GM23338 (cell line): Measurements from ENCODE around the gene RPS2. TPM values are rescaled to one million over a fixed set of nuclear protein-coding genes. Genes with fewer than 3 reads are reported as not detected.

Experiments used
- ATAC-seq: fragments of 200-7000 bp; cut with Tn5 transposase; 3 replicates; pipeline ENCODE4 v1.9.1; 2020
- DNase-seq: peaks from one replicate; pipeline ENCODE4 v3.0.0-alpha.2; 2015; ENCODE audit warnings: low spot score
- H2AFZ ChIP-seq: fragments of 200-600 bp; sonication (generic); 2 replicates; pipeline ENCODE4 v1.8.0; 2016; ENCODE audit warnings: antibody characterized with exemption, mild to moderate bottlenecking, moderate library complexity
- H3F3A ChIP-seq: fragments of 200-600 bp; sonication (generic); replicated peaks from 2 replicates; pipeline ENCODE4 v1.8.0; 2017; ENCODE audit warnings: antibody characterized with exemption, mixed run types, low read depth
- H3K27ac ChIP-seq: fragments of 200-600 bp; sonication (generic); 2 replicates; pipeline ENCODE4 v1.6.1; 2016; ENCODE audit warnings: low read depth
- H3K27me3 ChIP-seq: fragments of 200-600 bp; sonication (generic); 2 replicates; pipeline ENCODE4 v1.8.0; 2016; ENCODE audit warnings: mild to moderate bottlenecking, mixed run types, moderate library complexity; ENCODE audit not compliant: insufficient read depth
- H3K36me3 ChIP-seq: fragments of 200-600 bp; sonication (generic); 2 replicates; pipeline ENCODE4 v1.8.0; 2016; ENCODE audit warnings: mild to moderate bottlenecking; ENCODE audit not compliant: insufficient read depth
- H3K4me1 ChIP-seq: fragments of 200-600 bp; sonication (generic); 2 replicates; pipeline ENCODE4 v1.8.0; 2016; ENCODE audit warnings: mild to moderate bottlenecking, moderate library complexity; ENCODE audit not compliant: insufficient read depth
- H3K4me2 ChIP-seq: fragments of 200-600 bp; sonication (generic); 2 replicates; pipeline ENCODE4 v1.7.1; 2017; ENCODE audit warnings: mixed run types
- H3K4me3 ChIP-seq: fragments of 200-600 bp; sonication (generic); 2 replicates; pipeline ENCODE4 v1.6.1; 2016; ENCODE audit warnings: mixed run types
- H3K79me2 ChIP-seq: fragments of 200-600 bp; sonication (generic); replicated peaks from 2 replicates; pipeline ENCODE4 v1.8.0; 2017; ENCODE audit warnings: mild to moderate bottlenecking; ENCODE audit not compliant: insufficient read depth
- H3K9me2 ChIP-seq: fragments of 200-600 bp; sonication (generic); 2 replicates; pipeline ENCODE4 v1.8.0; 2017; ENCODE audit not compliant: insufficient read depth
- H4K20me1 ChIP-seq: fragments of 200-600 bp; sonication (generic); replicated peaks from 2 replicates; pipeline ENCODE4 v1.8.0; 2017; ENCODE audit warnings: mild to moderate bottlenecking; ENCODE audit not compliant: insufficient read depth
- H3K27ac Mint-ChIP-seq: 2 replicates; pipeline ENCODE4 v1.8.0; 2020; ENCODE audit warnings: inconsistent platforms, mild to moderate bottlenecking, moderate library complexity, mixed read lengths
- H3K27me3 Mint-ChIP-seq: 3 replicates; pipeline ENCODE4 v1.8.0; 2022; ENCODE audit warnings: low read depth, mild to moderate bottlenecking, moderate library complexity, mixed read lengths, inconsistent platforms; ENCODE audit not compliant: insufficient read depth, poor library complexity
- H3K36me3 Mint-ChIP-seq: 3 replicates; pipeline ENCODE4 v1.8.0; 2021; ENCODE audit warnings: low read depth, mild to moderate bottlenecking, inconsistent platforms, moderate library complexity, mixed read lengths
- H3K4me1 Mint-ChIP-seq: 3 replicates; pipeline ENCODE4 v1.8.0; 2020; ENCODE audit warnings: mild to moderate bottlenecking, inconsistent platforms, mixed read lengths
- H3K4me3 Mint-ChIP-seq: 3 replicates; pipeline ENCODE4 v1.8.0; 2021; ENCODE audit warnings: moderate library complexity, mild to moderate bottlenecking, inconsistent platforms, mixed read lengths
- H3K9me3 Mint-ChIP-seq: 3 replicates; pipeline ENCODE4 v1.8.0; 2020; ENCODE audit warnings: moderate library complexity, mild to moderate bottlenecking, inconsistent platforms, mixed read lengths
- CREB1 ChIP-seq: fragments of 250-450 bp; sonication (Bioruptor Pico); IDR thresholded peaks from 2 replicates; pipeline ENCODE4 v1.5.0; 2020; ENCODE audit warnings: low read depth, mild to moderate bottlenecking, moderate library complexity
- EZH2 ChIP-seq: fragments of 200-600 bp; sonication (generic); IDR thresholded peaks from one replicate; pipeline ENCODE4 v1.8.0; 2017; ENCODE audit warnings: antibody characterized with exemption, mild to moderate bottlenecking, low read depth; ENCODE audit not compliant: unreplicated experiment
- EZH2phosphoT487 ChIP-seq: fragments of 200-600 bp; sonication (generic); IDR thresholded peaks from one replicate; pipeline ENCODE4 v1.8.1; 2018; ENCODE audit warnings: antibody characterized with exemption; ENCODE audit not compliant: unreplicated experiment
- JUNB ChIP-seq: IDR thresholded peaks from one replicate; pipeline ENCODE4 v1.6.1; 2016; ENCODE audit warnings: antibody characterized with exemption; ENCODE audit not compliant: unreplicated experiment
- NANOG ChIP-seq: IDR thresholded peaks from 2 replicates; pipeline ENCODE4 v1.6.1; 2016; ENCODE audit warnings: antibody characterized with exemption, borderline replicate concordance
- POLR2AphosphoS5 ChIP-seq: IDR thresholded peaks from 2 replicates; pipeline ENCODE4 v1.6.1; 2016; ENCODE audit warnings: antibody characterized with exemption, low read depth
- STAT1 ChIP-seq: IDR thresholded peaks from one replicate; pipeline ENCODE4 v1.6.1; 2016; ENCODE audit warnings: antibody characterized with exemption; ENCODE audit not compliant: unreplicated experiment
- ZNF114 ChIP-seq: fragments of 250-450 bp; sonication (Bioruptor Pico); IDR thresholded peaks from 2 replicates; pipeline ENCODE4 v1.5.0; 2020; ENCODE audit warnings: mild to moderate bottlenecking, moderate library complexity
- ZNF331 ChIP-seq: fragments of 250-450 bp; sonication (Bioruptor Pico); IDR thresholded peaks from 2 replicates; pipeline ENCODE4 v1.5.0; 2020; ENCODE audit warnings: low read depth, mild to moderate bottlenecking, moderate library complexity
- polyA plus RNA-seq: library from polyadenylated mRNA; unstranded; fragments of >200 nt; fragmentation: Nextera tagmentation; extraction: Ambion mirVana; gene quantifications from 2 replicates; pipeline ENCODE4 v1.2.1, GENCODE V29; 2016
- total RNA-seq: library from RNA; depleted of rRNA; stranded (reverse); fragments of >200 nt; shearing (Covaris generic); gene quantifications from 2 replicates; pipeline ENCODE4 v1.2.3, GENCODE V29; 2014
- TF ChIP-seq, protein P1 (sequence below): IDR thresholded peaks from one replicate; pipeline ENCODE4 v1.6.1; 2018; ENCODE audit warnings: antibody characterized with exemption; ENCODE audit not compliant: unreplicated experiment
- TF ChIP-seq, protein P2 (sequence below), 2 experiments: fragments of 200-600 bp in 1 of 2; sonication (generic) in 1 of 2; conservative IDR thresholded peaks; 2 replicates each; pipeline versions ENCODE4 v1.5.1 to v1.6.1; 2016 to 2017; ENCODE audit warnings: antibody characterized with exemption in 2 of 2, low read depth in 2 of 2, mild to moderate bottlenecking in 2 of 2, moderate library complexity in 1 of 2
- TF ChIP-seq, protein P3 (sequence below): fragments of 250-450 bp; sonication (Bioruptor Pico); IDR thresholded peaks from 2 replicates; pipeline ENCODE4 v1.5.0; 2020; ENCODE audit warnings: mild to moderate bottlenecking, moderate library complexity
- TF ChIP-seq, protein P4 (sequence below): IDR thresholded peaks from 2 replicates; pipeline ENCODE4 v1.6.1; 2016; ENCODE audit warnings: antibody characterized with exemption

The RPS2 gene
- total and polyA plus RNA-seq, 2 experiments from 2014 or later: 3,786 to 3,992 TPM

DNA sequence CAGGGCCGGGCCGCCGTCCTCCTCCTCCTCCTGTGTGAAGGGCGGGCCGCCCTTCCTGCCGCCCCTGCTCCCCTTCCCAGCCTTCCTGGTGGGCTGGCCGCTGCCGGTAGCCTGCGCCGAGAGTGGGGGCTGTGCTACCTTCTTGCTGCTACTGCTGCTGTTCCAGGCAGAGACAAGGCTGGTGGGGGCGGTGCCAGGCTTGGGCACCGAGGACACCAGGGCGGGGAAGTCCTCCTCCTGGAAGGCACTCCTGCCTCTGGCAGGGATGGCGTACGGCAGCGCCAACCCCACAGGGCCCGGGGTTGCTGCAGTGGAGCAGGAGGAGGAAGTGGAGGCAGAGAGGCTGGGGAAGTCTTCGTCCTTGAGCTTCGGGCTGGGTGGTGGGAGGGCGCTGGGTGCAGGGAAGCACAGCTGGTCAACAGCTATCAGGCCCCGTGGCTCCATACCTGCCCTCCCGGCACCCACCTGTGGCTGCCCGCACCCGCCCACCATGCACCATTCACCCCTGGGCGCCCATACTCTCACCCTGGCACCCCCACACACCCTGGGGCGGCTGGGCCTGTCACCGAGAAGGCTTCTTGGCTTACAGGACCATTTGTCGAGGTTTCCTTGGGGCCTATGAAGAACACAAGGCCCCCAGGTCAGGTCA, 35.4 kb upstream of the RPS2 start:
- H3K4me1 Mint-ChIP-seq: peaks cover 7% of the 10 kb centered on the region
- H3K9me3 Mint-ChIP-seq: no peaks in the 10 kb centered on the region
- no peak overlapping the region for H3K4me2 ChIP-seq
- peaks cover 24% of the 10 kb centered on the region; the same call in 1 of the 2 replicates for H3F3A ChIP-seq
- peaks cover 4% of the 10 kb centered on the region for H3K27me3 Mint-ChIP-seq
- no peaks in the 10 kb centered on the region for H3K9me2 ChIP-seq
- H4K20me1 ChIP-seq: peaks cover 7% of the 10 kb centered on the region
- no peaks in the 10 kb centered on the region; the same call in 1 of the 2 replicates for H3K36me3 ChIP-seq
- H3K79me2 ChIP-seq: peaks cover 6% of the 10 kb centered on the region; the same call in 1 of the 2 replicates
- ATAC-seq: no peak
- no peak overlapping the region for H3K4me3 ChIP-seq
- peaks cover 8% of the 10 kb centered on the region; the same call in 1 of the 2 replicates for H3K4me1 ChIP-seq
- no peak overlapping the region for H3K27ac ChIP-seq
- H3K36me3 Mint-ChIP-seq: peaks cover 31% of the 10 kb centered on the region
- H3K27me3 ChIP-seq: no peaks in the 10 kb centered on the region
- H3K27ac Mint-ChIP-seq: no peak overlapping the region
- no peak for DNase-seq
- no peak overlapping the region for H3K4me3 Mint-ChIP-seq
- H2AFZ ChIP-seq: no peak overlapping the region
- TF ChIP-seq, protein P1, sequence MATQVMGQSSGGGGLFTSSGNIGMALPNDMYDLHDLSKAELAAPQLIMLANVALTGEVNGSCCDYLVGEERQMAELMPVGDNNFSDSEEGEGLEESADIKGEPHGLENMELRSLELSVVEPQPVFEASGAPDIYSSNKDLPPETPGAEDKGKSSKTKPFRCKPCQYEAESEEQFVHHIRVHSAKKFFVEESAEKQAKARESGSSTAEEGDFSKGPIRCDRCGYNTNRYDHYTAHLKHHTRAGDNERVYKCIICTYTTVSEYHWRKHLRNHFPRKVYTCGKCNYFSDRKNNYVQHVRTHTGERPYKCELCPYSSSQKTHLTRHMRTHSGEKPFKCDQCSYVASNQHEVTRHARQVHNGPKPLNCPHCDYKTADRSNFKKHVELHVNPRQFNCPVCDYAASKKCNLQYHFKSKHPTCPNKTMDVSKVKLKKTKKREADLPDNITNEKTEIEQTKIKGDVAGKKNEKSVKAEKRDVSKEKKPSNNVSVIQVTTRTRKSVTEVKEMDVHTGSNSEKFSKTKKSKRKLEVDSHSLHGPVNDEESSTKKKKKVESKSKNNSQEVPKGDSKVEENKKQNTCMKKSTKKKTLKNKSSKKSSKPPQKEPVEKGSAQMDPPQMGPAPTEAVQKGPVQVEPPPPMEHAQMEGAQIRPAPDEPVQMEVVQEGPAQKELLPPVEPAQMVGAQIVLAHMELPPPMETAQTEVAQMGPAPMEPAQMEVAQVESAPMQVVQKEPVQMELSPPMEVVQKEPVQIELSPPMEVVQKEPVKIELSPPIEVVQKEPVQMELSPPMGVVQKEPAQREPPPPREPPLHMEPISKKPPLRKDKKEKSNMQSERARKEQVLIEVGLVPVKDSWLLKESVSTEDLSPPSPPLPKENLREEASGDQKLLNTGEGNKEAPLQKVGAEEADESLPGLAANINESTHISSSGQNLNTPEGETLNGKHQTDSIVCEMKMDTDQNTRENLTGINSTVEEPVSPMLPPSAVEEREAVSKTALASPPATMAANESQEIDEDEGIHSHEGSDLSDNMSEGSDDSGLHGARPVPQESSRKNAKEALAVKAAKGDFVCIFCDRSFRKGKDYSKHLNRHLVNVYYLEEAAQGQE: no peak
- TF ChIP-seq JUNB (no peak), ZNF331 (no peak), POLR2AphosphoS5 (no peak), NANOG (no peak), EZH2 (no peak), CREB1 (CRISPR knock-in tag) (no peak), STAT1 (no peak), ZNF114 (CRISPR knock-in tag) (no peak), EZH2phosphoT487 (no peak)
- TF ChIP-seq, protein P2, sequence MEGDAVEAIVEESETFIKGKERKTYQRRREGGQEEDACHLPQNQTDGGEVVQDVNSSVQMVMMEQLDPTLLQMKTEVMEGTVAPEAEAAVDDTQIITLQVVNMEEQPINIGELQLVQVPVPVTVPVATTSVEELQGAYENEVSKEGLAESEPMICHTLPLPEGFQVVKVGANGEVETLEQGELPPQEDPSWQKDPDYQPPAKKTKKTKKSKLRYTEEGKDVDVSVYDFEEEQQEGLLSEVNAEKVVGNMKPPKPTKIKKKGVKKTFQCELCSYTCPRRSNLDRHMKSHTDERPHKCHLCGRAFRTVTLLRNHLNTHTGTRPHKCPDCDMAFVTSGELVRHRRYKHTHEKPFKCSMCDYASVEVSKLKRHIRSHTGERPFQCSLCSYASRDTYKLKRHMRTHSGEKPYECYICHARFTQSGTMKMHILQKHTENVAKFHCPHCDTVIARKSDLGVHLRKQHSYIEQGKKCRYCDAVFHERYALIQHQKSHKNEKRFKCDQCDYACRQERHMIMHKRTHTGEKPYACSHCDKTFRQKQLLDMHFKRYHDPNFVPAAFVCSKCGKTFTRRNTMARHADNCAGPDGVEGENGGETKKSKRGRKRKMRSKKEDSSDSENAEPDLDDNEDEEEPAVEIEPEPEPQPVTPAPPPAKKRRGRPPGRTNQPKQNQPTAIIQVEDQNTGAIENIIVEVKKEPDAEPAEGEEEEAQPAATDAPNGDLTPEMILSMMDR (conservative IDR thresholded peaks at IDR 0.05; ENCODE audit: low read depth in 2 of 2): no peak
- TF ChIP-seq, protein P3, sequence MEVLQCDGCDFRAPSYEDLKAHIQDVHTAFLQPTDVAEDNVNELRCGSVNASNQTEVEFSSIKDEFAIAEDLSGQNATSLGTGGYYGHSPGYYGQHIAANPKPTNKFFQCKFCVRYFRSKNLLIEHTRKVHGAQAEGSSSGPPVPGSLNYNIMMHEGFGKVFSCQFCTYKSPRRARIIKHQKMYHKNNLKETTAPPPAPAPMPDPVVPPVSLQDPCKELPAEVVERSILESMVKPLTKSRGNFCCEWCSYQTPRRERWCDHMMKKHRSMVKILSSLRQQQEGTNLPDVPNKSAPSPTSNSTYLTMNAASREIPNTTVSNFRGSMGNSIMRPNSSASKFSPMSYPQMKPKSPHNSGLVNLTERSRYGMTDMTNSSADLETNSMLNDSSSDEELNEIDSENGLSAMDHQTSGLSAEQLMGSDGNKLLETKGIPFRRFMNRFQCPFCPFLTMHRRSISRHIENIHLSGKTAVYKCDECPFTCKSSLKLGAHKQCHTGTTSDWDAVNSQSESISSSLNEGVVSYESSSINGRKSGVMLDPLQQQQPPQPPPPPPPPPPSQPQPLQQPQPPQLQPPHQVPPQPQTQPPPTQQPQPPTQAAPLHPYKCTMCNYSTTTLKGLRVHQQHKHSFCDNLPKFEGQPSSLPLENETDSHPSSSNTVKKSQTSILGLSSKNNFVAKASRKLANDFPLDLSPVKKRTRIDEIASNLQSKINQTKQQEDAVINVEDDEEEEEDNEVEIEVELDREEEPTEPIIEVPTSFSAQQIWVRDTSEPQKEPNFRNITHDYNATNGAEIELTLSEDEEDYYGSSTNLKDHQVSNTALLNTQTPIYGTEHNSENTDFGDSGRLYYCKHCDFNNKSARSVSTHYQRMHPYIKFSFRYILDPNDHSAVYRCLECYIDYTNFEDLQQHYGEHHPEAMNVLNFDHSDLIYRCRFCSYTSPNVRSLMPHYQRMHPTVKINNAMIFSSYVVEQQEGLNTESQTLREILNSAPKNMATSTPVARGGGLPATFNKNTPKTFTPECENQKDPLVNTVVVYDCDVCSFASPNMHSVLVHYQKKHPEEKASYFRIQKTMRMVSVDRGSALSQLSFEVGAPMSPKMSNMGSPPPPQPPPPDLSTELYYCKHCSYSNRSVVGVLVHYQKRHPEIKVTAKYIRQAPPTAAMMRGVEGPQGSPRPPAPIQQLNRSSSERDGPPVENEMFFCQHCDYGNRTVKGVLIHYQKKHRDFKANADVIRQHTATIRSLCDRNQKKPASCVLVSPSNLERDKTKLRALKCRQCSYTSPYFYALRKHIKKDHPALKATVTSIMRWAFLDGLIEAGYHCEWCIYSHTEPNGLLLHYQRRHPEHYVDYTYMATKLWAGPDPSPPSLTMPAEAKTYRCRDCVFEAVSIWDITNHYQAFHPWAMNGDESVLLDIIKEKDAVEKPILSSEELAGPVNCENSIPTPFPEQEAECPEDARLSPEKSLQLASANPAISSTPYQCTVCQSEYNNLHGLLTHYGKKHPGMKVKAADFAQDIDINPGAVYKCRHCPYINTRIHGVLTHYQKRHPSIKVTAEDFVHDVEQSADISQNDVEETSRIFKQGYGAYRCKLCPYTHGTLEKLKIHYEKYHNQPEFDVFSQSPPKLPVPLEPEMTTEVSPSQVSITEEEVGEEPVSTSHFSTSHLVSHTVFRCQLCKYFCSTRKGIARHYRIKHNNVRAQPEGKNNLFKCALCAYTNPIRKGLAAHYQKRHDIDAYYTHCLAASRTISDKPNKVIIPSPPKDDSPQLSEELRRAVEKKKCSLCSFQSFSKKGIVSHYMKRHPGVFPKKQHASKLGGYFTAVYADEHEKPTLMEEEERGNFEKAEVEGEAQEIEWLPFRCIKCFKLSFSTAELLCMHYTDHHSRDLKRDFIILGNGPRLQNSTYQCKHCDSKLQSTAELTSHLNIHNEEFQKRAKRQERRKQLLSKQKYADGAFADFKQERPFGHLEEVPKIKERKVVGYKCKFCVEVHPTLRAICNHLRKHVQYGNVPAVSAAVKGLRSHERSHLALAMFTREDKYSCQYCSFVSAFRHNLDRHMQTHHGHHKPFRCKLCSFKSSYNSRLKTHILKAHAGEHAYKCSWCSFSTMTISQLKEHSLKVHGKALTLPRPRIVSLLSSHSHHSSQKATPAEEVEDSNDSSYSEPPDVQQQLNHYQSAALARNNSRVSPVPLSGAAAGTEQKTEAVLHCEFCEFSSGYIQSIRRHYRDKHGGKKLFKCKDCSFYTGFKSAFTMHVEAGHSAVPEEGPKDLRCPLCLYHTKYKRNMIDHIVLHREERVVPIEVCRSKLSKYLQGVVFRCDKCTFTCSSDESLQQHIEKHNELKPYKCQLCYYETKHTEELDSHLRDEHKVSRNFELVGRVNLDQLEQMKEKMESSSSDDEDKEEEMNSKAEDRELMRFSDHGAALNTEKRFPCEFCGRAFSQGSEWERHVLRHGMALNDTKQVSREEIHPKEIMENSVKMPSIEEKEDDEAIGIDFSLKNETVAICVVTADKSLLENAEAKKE (CRISPR knock-in tag): no peak
- TF ChIP-seq, protein P4, sequence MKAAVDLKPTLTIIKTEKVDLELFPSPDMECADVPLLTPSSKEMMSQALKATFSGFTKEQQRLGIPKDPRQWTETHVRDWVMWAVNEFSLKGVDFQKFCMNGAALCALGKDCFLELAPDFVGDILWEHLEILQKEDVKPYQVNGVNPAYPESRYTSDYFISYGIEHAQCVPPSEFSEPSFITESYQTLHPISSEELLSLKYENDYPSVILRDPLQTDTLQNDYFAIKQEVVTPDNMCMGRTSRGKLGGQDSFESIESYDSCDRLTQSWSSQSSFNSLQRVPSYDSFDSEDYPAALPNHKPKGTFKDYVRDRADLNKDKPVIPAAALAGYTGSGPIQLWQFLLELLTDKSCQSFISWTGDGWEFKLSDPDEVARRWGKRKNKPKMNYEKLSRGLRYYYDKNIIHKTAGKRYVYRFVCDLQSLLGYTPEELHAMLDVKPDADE: no peak
